GM12872 (cell line): ENCODE data around the gene CSRNP2.

ENCODE experiments used
- CTCF ChIP-seq: IDR thresholded peaks from 3 replicates; pipeline ENCODE4 v1.5.1; 2011; ENCODE audit warnings: low read depth, mild to moderate bottlenecking, low read length, moderate library complexity; ENCODE audit not compliant: insufficient read depth

The CSRNP2 gene

GRCh38 chr12:51083126-51083833 is at the start of gene CSRNP2:
Gene CSRNP2 (minus strand): TSS chr12:51083596. CDS start chr12:51076561, 7,035 bp downstream.
- no peak for TF ChIP-seq CTCF

GRCh38 chr12:51132693-51133092 is 49.3 kb upstream of the CSRNP2 start:
- no peak for TF ChIP-seq CTCF

GRCh38 chr12:51131745-51132521 is 48.5 kb upstream of the CSRNP2 start:
- no peak for TF ChIP-seq CTCF

- TF ChIP-seq CTCF = no peak
Measured at GRCh38 chr12:51128919-51129318, 45.5 kb upstream of the CSRNP2 start.

GRCh38 chr12:51127050-51127729 is 43.8 kb upstream of the CSRNP2 start:
- TF ChIP-seq CTCF = no peak

GRCh38 chr12:51126297-51126696 is 42.9 kb upstream of the CSRNP2 start:
- no peak for TF ChIP-seq CTCF

- no peak for TF ChIP-seq CTCF
Measured at GRCh38 chr12:51124504-51124903, 41.1 kb upstream of the CSRNP2 start.
